Choroid plexus epithelial cell (primary cell): ENCODE data around the gene NXN.
"Not testable (repeated sequence)": the region's sequence is repeated elsewhere in the genome, so short reads cannot be mapped to it uniquely, and the experiment has no call there.

Experiments used
- DNase-seq: peaks from one replicate; pipeline ENCODE4 v3.0.0-alpha.2; 2010; ENCODE audit warnings: low read depth
- H3K4me3 ChIP-seq: 2 replicates; pipeline ENCODE4 v1.5.1; 2011; ENCODE audit warnings: low read depth, mild to moderate bottlenecking, control low read depth, low read length, moderate library complexity
- TF ChIP-seq, protein P1 (sequence below): conservative IDR thresholded peaks from 2 replicates; pipeline ENCODE4 v1.5.1; 2011; ENCODE audit warnings: low read depth, mild to moderate bottlenecking, control low read depth, inconsistent platforms, low read length, moderate library complexity

The NXN gene

DNA sequence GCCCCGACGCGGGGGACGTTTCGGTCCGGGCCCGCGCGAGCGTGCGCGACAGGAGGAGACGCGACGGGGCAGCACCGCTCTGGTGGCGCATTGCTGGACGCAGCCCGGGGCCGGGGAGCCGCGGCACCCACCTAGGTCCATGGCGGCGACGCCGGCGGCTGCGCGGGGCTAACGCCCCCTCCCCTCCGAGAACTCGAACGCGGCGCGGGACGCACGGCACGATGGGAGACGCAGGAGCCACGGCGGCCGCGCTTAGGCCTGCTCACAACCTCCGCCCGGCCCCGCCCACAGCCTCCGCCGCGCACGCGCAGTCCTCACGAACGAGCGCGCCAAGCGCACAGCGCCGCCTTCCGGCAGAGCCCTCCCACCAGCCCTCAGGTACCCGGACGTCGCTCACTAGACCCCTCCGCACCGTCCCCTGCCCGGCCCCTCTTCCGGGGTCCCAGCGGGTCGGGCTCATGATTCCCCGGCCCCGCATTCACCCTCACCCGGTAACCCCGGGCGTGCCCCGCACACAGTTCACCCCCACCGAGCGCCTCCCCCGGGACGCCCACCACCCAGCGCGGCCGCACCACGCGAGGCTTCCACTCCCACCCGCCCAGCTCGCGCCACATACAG is 227.5 kb downstream of the NXN start, which contains the start of gene GEMIN4:
Gene GEMIN4 (minus strand): TSS at position 263 of the 618 bp plus-strand sequence. CDS start 122 bp downstream, at position 141.
- TF ChIP-seq, protein P1, sequence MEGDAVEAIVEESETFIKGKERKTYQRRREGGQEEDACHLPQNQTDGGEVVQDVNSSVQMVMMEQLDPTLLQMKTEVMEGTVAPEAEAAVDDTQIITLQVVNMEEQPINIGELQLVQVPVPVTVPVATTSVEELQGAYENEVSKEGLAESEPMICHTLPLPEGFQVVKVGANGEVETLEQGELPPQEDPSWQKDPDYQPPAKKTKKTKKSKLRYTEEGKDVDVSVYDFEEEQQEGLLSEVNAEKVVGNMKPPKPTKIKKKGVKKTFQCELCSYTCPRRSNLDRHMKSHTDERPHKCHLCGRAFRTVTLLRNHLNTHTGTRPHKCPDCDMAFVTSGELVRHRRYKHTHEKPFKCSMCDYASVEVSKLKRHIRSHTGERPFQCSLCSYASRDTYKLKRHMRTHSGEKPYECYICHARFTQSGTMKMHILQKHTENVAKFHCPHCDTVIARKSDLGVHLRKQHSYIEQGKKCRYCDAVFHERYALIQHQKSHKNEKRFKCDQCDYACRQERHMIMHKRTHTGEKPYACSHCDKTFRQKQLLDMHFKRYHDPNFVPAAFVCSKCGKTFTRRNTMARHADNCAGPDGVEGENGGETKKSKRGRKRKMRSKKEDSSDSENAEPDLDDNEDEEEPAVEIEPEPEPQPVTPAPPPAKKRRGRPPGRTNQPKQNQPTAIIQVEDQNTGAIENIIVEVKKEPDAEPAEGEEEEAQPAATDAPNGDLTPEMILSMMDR = peak; percentile 80

DNA sequence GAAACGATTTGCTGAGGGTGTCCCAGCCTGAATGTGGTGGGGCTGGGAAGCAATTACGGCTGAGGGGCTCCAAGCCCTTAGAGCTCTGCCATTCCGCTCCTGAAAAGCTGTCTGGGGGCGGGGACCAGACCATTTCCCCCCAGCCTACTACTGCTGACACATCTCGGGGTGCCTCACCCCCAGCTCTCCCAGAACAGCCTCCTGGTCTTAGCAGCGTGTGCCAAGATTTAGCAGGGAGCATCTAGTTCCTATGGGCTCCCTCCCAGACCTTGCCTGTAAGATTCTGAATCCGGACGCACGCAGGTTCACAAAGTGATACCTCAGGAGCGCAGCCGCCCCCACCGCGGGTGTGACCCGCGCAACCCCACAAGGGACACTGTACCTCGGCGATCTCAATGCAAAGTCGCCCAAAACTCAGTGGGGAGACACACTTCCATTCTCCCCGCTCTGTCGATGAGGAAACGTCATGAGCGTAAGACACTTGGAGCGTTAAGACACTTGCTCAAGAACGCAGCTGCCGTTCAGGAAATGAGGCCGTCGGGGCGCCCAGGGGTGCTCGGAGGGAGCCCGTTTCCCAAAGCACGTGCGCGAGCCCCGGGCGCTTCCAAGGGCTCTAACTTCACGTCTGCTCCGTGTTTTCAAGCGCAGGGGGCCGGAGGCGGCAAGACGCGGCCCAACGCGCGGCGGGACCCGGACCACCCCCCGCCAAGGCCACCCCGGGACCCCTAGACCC is 228.1 kb downstream of the NXN start:
- TF ChIP-seq, protein P1 = no peak
- H3K4me3 ChIP-seq = peak overlapping the region; percentile 75
- DNase-seq = peak; percentile 52

More for the DNA sequence above, 227.5 kb downstream of the NXN start, which contains the start of gene GEMIN4:
- H3K4me3 ChIP-seq = peak within 1 kb of the TSS; percentile 75
- peak; percentile 90 for DNase-seq

DNA sequence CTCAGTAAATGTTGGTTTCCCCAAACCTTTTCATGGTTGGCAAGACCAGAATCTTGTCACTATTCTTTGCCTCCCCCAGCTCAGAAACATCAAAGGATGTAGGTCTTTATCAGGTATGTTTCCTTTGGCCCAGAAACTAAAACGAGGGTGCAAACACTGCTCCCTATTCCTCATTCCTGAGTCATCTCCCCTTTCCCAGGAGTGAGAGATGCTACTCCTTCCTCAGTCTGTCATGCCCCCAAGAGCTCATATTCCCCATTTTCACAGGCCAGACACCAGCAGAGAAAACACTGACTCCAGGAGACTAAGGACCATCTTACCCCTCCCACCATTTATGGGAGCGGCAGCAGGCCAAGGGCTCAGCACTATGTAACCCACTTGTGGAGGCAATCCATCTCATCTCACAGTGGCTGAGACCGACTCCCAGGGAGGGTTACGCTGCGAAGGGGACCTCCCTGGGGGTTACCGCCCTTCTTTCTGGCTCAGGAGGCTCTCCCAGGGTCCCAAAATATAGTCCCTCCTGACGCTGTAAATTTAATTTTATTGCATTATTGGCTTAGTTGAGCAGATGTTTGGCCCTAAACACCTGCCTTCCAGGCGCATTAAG is 229.0 kb downstream of the NXN start:
- TF ChIP-seq, protein P1 = no peak
- H3K4me3 ChIP-seq = no peak overlapping the region
- DNase-seq = no peak

DNA sequence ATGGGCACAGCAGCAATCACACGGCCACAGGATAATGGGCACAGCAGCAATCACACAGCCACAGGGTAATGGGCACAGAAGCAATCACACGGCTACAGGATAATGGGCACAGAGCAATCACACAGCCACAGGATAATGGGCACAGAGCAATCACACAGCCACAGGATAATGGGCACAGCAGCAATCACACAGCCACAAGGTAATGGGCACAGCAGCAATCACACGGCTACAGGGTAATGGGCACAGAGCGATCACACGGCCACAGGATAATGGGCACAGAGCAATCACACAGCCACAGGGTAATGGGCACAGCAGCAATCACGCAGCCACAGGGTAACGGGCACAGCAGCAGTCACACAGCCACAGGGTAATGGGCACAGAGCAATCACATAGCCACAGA is 230.2 kb downstream of the NXN start:
- not testable (repeated sequence) for DNase-seq

More for the DNA sequence above, 230.2 kb downstream of the NXN start:
- H3K4me3 ChIP-seq = not testable (repeated sequence)
